WTC11 (cell line): ENCODE measurements around the gene C17orf107. TPM values are rescaled to one million over a fixed set of nuclear protein-coding genes. Genes with fewer than 3 reads are reported as not detected.

Experiments used
- ATAC-seq: fragments of 200-7000 bp; cut with Tn5 transposase; 2 replicates; pipeline ENCODE4 v1.10.0; 2021; ENCODE audit warnings: mild to moderate bottlenecking, moderate library complexity
- CTCF ChIA-PET: fragments of 300-600 bp; sonication (Branson Sonifier 250); formaldehyde crosslinking; loops from one replicate; lab custom pipeline; 2021; ENCODE audit warnings: antibody characterized with exemption; lab: Charles Lee
- POLR2A ChIA-PET: fragments of 350-600 bp; sonication (Branson Sonifier 250); formaldehyde crosslinking; loops from one replicate; lab custom pipeline; 2021; ENCODE audit warnings: antibody characterized with exemption; lab: Charles Lee
- DNase-seq: peaks from one replicate; pipeline ENCODE4 v3.0.0; 2021; ENCODE audit warnings: low spot score
- H3K27ac Mint-ChIP-seq: 2 replicates; pipeline ENCODE4 v1.8.0; 2021; ENCODE audit warnings: mixed read lengths
- H3K27me3 Mint-ChIP-seq: 2 replicates; pipeline ENCODE4 v1.8.0; 2021; ENCODE audit warnings: low read depth, mild to moderate bottlenecking, moderate library complexity, mixed read lengths
- H3K36me3 Mint-ChIP-seq: 2 replicates; pipeline ENCODE4 v1.8.0; 2021; ENCODE audit warnings: mixed read lengths
- H3K4me1 Mint-ChIP-seq: 2 replicates; pipeline ENCODE4 v1.8.0; 2022; ENCODE audit warnings: mixed read lengths
- H3K4me3 Mint-ChIP-seq: 2 replicates; pipeline ENCODE4 v1.8.0; 2021; ENCODE audit warnings: mild to moderate bottlenecking, moderate library complexity, mixed read lengths
- H3K9me3 Mint-ChIP-seq: 2 replicates; pipeline ENCODE4 v1.8.0; 2021; ENCODE audit warnings: mixed read lengths
- CREB1 ChIP-seq: sonication (generic); formaldehyde crosslinking; IDR thresholded peaks from 2 replicates; pipeline ENCODE4 v1.8.0; 2023; ENCODE audit warnings: mild to moderate bottlenecking, missing genetic modification reagents
- GTF2I ChIP-seq: fragments of 250-450 bp; sonication (Bioruptor Pico); conservative IDR thresholded peaks from 2 replicates; pipeline ENCODE4 v1.4.0; 2021; ENCODE audit warnings: mild to moderate bottlenecking
- IRF2 ChIP-seq: sonication (generic); formaldehyde crosslinking; IDR thresholded peaks from 2 replicates; pipeline ENCODE4 v1.8.0; 2022; ENCODE audit warnings: low read depth, missing genetic modification reagents, borderline replicate concordance
- JUN ChIP-seq: sonication (generic); formaldehyde crosslinking; IDR thresholded peaks from 2 replicates; pipeline ENCODE4 v1.8.0; 2023; ENCODE audit warnings: mild to moderate bottlenecking, missing genetic modification reagents
- MXD4 ChIP-seq: fragments of 250-450 bp; sonication (Bioruptor Pico); IDR thresholded peaks from 2 replicates; pipeline ENCODE4 v1.8.0; 2021; ENCODE audit warnings: mild to moderate bottlenecking, moderate library complexity, borderline replicate concordance
- MYBL2 ChIP-seq: sonication (generic); formaldehyde crosslinking; IDR thresholded peaks from 2 replicates; pipeline ENCODE4 v1.8.1; 2023; ENCODE audit warnings: mild to moderate bottlenecking, moderate library complexity, missing genetic modification reagents
- PRRX2 ChIP-seq: fragments of 250-450 bp; sonication (Bioruptor Pico); IDR thresholded peaks from 2 replicates; pipeline ENCODE4 v1.8.0; 2021; ENCODE audit warnings: mild to moderate bottlenecking
- TCF7 ChIP-seq: sonication (generic); formaldehyde crosslinking; IDR thresholded peaks from 2 replicates; pipeline ENCODE4 v1.8.0; 2022; ENCODE audit warnings: mild to moderate bottlenecking, low read depth, missing genetic modification reagents, moderate library complexity
- ZNF121 ChIP-seq: sonication (generic); formaldehyde crosslinking; IDR thresholded peaks from 2 replicates; pipeline ENCODE4 v1.8.0; 2023; ENCODE audit warnings: missing genetic modification reagents
- total RNA-seq: library from RNA; stranded (reverse); gene quantifications from 3 replicates; pipeline ENCODE4 v1.2.3, GENCODE V29; 2021
- TF ChIP-seq, protein P1 (sequence below): fragments of 250-450 bp; sonication (Bioruptor Pico); IDR thresholded peaks from 2 replicates; pipeline ENCODE4 v1.9.0; 2021; ENCODE audit warnings: mild to moderate bottlenecking, borderline replicate concordance
- TF ChIP-seq, protein P2 (sequence below): sonication (generic); formaldehyde crosslinking; IDR thresholded peaks from 2 replicates; pipeline ENCODE4 v1.8.1; 2022; ENCODE audit warnings: low read depth, mild to moderate bottlenecking, moderate library complexity, missing genetic modification reagents, borderline replicate concordance
- TF ChIP-seq, protein P3 (sequence below): fragments of 250-450 bp; sonication (Bioruptor Pico); IDR thresholded peaks from 2 replicates; pipeline ENCODE4 v2.1.2; 2022; ENCODE audit warnings: mild to moderate bottlenecking, moderate library complexity
- TF ChIP-seq, protein P4 (sequence below): sonication (generic); formaldehyde crosslinking; IDR thresholded peaks from 2 replicates; pipeline ENCODE4 v1.8.0; 2023; ENCODE audit warnings: missing genetic modification reagents, mild to moderate bottlenecking, borderline replicate concordance
- TF ChIP-seq, protein P5 (sequence below): sonication (generic); formaldehyde crosslinking; IDR thresholded peaks from 2 replicates; pipeline ENCODE4 v1.8.0; 2022; ENCODE audit warnings: mild to moderate bottlenecking, missing genetic modification reagents
- TF ChIP-seq, protein P6 (sequence below): fragments of 250-450 bp; sonication (Bioruptor Pico); IDR thresholded peaks from 2 replicates; pipeline ENCODE4 v1.8.0; 2021; ENCODE audit warnings: mild to moderate bottlenecking
- TF ChIP-seq, protein P7 (sequence below): sonication (generic); formaldehyde crosslinking; IDR thresholded peaks from 2 replicates; pipeline ENCODE4 v1.8.1; 2023; ENCODE audit warnings: mild to moderate bottlenecking, missing genetic modification reagents, borderline replicate concordance
- TF ChIP-seq, protein P8 (sequence below): fragments of 250-450 bp; sonication (Bioruptor Pico); conservative IDR thresholded peaks from 2 replicates; pipeline ENCODE4 v1.9.0; 2021; ENCODE audit warnings: mild to moderate bottlenecking

Gene C17orf107
- total RNA-seq, 1 experiment from 2014 or later, result 8.7 TPM

DNA sequence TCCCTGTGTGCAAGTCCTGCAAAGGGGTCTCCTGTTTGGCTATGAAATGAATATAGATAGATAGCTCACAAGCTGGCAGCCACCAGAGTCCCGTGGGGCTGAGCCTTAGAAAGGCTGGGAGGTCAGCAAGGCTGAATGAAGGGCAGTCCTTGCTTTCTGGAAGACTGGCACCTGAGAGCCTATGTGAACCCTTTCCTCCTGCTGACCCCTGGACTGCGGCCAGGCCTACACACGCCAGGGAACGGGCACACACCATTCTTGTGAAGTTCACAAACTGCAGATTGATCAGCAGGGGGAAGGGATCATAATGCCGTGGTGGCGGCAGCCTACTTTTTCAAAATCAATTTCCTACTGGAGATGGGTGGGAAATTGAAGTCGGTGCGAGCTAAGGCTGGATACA, 985 bp upstream of the C17orf107 start:
- 0 out of 2 replicates have a peak overlapping the region, but pooled peaks have one; percentile 36 for H3K27ac Mint-ChIP-seq
- H3K4me3 Mint-ChIP-seq, result peak overlapping the region; percentile 65
- CTCF ChIA-PET, result interaction anchor here (1.2 to 2.8 kb wide), 3 partner anchors 10 to 69 kb away, joined by 3 to 38 read pairs (median 8); partner anchors contain the start of genes RNF167, SLC25A11 and SPAG7
- peaks cover 13% of the 10 kb centered on the region for H3K4me1 Mint-ChIP-seq
- H3K27me3 Mint-ChIP-seq, result peaks cover 5% of the 10 kb centered on the region
- POLR2A ChIA-PET, result no interaction called here
- DNase-seq (no peak), ATAC-seq (no peak)
- no peaks in the 10 kb centered on the region for H3K9me3 Mint-ChIP-seq
- H3K36me3 Mint-ChIP-seq, result peaks cover 9% of the 10 kb centered on the region; the same call in 1 of the 2 replicates
- TF ChIP-seq MXD4 (CRISPR knock-in tag) (no peak), GTF2I (CRISPR knock-in tag) (no peak), TCF7 (CRISPR knock-in tag) (no peak), ZNF121 (CRISPR knock-in tag) (no peak), IRF2 (CRISPR knock-in tag) (no peak), CREB1 (no peak), JUN (CRISPR knock-in tag) (no peak), MYBL2 (CRISPR knock-in tag) (no peak), PRRX2 (CRISPR knock-in tag) (no peak)
- TF ChIP-seq, protein P1, sequence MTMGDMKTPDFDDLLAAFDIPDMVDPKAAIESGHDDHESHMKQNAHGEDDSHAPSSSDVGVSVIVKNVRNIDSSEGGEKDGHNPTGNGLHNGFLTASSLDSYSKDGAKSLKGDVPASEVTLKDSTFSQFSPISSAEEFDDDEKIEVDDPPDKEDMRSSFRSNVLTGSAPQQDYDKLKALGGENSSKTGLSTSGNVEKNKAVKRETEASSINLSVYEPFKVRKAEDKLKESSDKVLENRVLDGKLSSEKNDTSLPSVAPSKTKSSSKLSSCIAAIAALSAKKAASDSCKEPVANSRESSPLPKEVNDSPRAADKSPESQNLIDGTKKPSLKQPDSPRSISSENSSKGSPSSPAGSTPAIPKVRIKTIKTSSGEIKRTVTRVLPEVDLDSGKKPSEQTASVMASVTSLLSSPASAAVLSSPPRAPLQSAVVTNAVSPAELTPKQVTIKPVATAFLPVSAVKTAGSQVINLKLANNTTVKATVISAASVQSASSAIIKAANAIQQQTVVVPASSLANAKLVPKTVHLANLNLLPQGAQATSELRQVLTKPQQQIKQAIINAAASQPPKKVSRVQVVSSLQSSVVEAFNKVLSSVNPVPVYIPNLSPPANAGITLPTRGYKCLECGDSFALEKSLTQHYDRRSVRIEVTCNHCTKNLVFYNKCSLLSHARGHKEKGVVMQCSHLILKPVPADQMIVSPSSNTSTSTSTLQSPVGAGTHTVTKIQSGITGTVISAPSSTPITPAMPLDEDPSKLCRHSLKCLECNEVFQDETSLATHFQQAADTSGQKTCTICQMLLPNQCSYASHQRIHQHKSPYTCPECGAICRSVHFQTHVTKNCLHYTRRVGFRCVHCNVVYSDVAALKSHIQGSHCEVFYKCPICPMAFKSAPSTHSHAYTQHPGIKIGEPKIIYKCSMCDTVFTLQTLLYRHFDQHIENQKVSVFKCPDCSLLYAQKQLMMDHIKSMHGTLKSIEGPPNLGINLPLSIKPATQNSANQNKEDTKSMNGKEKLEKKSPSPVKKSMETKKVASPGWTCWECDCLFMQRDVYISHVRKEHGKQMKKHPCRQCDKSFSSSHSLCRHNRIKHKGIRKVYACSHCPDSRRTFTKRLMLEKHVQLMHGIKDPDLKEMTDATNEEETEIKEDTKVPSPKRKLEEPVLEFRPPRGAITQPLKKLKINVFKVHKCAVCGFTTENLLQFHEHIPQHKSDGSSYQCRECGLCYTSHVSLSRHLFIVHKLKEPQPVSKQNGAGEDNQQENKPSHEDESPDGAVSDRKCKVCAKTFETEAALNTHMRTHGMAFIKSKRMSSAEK, result no peak
- TF ChIP-seq, protein P2, sequence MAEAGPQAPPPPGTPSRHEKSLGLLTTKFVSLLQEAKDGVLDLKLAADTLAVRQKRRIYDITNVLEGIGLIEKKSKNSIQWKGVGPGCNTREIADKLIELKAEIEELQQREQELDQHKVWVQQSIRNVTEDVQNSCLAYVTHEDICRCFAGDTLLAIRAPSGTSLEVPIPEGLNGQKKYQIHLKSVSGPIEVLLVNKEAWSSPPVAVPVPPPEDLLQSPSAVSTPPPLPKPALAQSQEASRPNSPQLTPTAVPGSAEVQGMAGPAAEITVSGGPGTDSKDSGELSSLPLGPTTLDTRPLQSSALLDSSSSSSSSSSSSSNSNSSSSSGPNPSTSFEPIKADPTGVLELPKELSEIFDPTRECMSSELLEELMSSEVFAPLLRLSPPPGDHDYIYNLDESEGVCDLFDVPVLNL (CRISPR knock-in tag), result no peak
- TF ChIP-seq, protein P3, sequence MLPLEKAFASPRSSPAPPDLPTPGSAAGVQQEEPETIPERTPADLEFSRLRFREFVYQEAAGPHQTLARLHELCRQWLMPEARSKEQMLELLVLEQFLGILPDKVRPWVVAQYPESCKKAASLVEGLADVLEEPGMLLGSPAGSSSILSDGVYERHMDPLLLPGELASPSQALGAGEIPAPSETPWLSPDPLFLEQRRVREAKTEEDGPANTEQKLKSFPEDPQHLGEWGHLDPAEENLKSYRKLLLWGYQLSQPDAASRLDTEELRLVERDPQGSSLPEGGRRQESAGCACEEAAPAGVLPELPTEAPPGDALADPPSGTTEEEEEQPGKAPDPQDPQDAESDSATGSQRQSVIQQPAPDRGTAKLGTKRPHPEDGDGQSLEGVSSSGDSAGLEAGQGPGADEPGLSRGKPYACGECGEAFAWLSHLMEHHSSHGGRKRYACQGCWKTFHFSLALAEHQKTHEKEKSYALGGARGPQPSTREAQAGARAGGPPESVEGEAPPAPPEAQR (CRISPR knock-in tag), result no peak
- TF ChIP-seq, protein P4, sequence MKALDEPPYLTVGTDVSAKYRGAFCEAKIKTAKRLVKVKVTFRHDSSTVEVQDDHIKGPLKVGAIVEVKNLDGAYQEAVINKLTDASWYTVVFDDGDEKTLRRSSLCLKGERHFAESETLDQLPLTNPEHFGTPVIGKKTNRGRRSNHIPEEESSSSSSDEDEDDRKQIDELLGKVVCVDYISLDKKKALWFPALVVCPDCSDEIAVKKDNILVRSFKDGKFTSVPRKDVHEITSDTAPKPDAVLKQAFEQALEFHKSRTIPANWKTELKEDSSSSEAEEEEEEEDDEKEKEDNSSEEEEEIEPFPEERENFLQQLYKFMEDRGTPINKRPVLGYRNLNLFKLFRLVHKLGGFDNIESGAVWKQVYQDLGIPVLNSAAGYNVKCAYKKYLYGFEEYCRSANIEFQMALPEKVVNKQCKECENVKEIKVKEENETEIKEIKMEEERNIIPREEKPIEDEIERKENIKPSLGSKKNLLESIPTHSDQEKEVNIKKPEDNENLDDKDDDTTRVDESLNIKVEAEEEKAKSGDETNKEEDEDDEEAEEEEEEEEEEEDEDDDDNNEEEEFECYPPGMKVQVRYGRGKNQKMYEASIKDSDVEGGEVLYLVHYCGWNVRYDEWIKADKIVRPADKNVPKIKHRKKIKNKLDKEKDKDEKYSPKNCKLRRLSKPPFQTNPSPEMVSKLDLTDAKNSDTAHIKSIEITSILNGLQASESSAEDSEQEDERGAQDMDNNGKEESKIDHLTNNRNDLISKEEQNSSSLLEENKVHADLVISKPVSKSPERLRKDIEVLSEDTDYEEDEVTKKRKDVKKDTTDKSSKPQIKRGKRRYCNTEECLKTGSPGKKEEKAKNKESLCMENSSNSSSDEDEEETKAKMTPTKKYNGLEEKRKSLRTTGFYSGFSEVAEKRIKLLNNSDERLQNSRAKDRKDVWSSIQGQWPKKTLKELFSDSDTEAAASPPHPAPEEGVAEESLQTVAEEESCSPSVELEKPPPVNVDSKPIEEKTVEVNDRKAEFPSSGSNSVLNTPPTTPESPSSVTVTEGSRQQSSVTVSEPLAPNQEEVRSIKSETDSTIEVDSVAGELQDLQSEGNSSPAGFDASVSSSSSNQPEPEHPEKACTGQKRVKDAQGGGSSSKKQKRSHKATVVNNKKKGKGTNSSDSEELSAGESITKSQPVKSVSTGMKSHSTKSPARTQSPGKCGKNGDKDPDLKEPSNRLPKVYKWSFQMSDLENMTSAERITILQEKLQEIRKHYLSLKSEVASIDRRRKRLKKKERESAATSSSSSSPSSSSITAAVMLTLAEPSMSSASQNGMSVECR (CRISPR knock-in tag), result no peak
- TF ChIP-seq, protein P5, sequence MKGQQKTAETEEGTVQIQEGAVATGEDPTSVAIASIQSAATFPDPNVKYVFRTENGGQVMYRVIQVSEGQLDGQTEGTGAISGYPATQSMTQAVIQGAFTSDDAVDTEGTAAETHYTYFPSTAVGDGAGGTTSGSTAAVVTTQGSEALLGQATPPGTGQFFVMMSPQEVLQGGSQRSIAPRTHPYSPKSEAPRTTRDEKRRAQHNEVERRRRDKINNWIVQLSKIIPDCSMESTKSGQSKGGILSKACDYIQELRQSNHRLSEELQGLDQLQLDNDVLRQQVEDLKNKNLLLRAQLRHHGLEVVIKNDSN (CRISPR knock-in tag), result no peak
- TF ChIP-seq, protein P6, sequence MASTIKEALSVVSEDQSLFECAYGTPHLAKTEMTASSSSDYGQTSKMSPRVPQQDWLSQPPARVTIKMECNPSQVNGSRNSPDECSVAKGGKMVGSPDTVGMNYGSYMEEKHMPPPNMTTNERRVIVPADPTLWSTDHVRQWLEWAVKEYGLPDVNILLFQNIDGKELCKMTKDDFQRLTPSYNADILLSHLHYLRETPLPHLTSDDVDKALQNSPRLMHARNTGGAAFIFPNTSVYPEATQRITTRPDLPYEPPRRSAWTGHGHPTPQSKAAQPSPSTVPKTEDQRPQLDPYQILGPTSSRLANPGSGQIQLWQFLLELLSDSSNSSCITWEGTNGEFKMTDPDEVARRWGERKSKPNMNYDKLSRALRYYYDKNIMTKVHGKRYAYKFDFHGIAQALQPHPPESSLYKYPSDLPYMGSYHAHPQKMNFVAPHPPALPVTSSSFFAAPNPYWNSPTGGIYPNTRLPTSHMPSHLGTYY (CRISPR knock-in tag), result no peak
- TF ChIP-seq, protein P7, sequence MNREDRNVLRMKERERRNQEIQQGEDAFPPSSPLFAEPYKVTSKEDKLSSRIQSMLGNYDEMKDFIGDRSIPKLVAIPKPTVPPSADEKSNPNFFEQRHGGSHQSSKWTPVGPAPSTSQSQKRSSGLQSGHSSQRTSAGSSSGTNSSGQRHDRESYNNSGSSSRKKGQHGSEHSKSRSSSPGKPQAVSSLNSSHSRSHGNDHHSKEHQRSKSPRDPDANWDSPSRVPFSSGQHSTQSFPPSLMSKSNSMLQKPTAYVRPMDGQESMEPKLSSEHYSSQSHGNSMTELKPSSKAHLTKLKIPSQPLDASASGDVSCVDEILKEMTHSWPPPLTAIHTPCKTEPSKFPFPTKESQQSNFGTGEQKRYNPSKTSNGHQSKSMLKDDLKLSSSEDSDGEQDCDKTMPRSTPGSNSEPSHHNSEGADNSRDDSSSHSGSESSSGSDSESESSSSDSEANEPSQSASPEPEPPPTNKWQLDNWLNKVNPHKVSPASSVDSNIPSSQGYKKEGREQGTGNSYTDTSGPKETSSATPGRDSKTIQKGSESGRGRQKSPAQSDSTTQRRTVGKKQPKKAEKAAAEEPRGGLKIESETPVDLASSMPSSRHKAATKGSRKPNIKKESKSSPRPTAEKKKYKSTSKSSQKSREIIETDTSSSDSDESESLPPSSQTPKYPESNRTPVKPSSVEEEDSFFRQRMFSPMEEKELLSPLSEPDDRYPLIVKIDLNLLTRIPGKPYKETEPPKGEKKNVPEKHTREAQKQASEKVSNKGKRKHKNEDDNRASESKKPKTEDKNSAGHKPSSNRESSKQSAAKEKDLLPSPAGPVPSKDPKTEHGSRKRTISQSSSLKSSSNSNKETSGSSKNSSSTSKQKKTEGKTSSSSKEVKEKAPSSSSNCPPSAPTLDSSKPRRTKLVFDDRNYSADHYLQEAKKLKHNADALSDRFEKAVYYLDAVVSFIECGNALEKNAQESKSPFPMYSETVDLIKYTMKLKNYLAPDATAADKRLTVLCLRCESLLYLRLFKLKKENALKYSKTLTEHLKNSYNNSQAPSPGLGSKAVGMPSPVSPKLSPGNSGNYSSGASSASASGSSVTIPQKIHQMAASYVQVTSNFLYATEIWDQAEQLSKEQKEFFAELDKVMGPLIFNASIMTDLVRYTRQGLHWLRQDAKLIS (CRISPR knock-in tag), result no peak
- TF ChIP-seq, protein P8, sequence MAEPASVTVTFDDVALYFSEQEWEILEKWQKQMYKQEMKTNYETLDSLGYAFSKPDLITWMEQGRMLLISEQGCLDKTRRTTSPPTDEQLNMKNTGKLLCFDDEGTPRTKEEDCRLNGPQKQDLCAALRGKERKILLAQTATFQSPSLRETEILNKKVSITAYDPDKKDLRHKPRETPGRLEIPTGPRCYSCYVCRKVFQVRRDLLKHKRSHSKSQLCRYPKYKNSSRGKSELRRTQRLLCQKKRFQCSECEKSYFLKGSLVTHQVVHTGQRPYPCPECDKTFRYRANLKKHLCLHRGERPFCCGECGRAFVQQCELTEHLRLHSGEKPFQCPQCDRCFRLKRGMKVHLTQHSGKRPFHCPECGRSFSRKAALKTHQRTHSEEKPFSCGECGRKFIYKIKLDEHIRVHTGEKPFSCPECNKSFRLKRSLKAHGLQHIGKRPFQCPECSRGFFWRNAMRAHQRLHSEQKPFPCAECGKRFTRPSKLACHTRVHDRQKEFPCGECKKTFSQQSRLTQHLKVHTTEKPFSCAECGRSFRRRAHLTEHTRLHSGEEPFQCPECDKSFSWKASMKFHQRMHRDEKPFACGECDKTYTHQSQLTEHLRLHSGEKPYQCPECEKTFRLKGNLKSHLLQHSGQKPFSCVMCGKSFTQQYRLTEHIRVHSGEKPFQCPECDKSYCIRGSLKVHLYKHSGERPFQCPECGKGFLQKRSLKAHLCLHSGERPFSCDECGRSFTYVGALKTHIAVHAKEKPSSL (CRISPR knock-in tag), result no peak
